HG03442 (cell line): Measurements from ENCODE around the gene MACROD2.

ENCODE experiments used
- ATAC-seq: cut with Tn5 transposase; IDR thresholded peaks from one replicate; pipeline ENCODE4 v1.9.1; 2021; ENCODE audit warnings: mild to moderate bottlenecking, moderate library complexity; ENCODE audit not compliant: unreplicated experiment

MACROD2 gene

DNA sequence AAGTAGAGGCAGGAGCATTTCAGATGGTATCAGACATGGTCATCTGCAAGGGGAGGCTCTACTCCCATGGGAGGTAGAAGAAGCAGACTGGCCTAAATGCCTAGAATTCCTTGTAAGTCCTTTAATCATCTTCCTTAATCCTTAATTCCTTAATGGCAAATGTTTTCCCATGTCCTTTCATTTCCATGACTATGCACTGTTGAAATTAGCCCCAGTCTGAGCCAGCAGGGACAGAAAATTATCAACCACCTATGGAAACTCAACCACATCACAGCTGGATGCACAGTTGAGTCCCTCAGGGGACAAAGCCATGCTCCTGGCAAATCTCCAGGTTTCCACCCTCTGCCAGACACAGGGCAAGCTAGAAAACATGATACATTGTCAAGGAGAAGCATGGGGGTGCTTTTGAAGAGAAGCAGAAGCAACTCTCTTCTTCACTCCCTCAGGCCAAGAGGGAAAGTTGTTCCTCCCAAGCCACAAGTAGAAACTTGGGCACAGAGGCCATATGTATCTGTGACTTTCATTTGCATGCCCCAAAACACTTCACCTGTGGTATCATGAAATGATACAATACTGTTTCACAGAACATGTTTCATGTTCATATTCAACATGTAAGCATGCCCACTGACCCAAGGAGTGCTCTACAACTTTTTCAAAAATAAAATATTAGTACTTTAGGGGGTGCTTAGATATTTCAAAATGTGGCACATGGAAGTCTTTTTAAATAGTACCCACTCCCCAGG, 1894.4 kb downstream of the MACROD2 start:
- ATAC-seq = no peak

DNA sequence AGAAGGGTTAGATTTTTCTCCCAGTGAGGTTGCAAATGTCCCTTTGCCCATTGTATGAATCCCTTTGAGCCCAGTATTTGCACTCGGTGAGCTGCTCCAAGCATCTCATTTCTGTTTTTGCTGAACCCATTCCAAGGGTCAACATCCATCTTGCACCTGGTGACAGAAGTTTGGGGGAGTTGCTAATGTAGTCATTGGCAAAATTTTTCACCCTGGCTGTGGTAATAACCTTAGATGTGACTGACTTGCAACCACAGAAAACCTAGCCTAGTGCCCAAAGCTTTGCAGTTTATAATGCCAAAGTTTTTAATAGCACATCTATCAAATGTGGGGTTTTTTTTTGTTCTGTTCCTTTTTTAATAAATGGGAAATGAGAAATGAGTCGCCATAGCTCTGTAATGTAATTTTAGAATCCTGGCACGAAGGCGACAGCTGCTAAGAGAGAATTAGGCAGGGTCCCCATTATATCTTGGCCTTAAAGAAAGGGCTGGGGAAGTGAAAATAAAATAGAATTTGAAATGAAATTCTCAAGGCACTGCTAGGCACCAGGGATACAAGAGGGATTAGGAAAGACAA, 1895.2 kb downstream of the MACROD2 start:
- no peak for ATAC-seq

DNA sequence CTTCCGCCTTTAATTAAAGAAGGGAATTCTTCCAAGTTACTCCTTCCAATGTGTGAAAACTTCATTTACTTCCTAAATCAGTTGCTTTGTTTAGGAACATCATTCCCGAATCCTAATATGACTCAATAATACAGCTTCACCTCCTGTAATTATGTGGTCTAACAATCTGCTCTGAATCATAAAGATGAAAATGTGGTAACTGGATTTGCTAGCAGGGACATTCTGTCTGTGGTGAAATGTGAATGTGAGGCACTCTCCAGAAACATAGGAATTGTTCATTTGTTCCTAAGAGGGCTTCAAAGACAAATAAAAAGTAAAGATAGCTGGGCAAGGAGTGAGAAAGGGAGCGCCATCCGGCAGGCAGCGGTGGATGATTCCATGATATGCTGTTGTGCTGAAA, 1899.8 kb downstream of the MACROD2 start:
- no peak for ATAC-seq

DNA sequence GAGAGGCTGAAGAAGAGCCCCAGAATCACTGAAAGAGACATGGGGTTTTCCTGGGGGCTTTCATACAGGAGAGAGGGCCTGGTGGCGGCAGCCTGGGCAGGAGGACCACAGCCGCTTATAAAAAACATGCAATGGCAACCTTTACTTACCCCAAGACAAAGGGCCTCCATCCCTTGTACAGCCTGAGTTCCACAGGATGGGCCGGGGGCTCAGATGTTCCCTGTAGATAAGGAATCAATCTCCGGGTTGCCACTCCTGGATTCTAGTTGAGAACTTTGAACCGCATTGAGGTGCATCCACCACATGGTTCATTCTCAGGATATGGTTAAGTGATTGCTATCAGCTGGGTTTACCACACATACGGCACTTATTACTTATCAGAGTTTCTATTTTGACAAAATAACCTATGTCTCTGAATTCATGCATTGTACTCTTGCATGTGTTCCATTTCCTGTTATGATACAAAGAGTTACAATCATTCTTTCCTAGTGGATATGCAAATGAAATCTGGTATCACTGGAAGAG, 1900.3 kb downstream of the MACROD2 start:
- peak; percentile 94 for ATAC-seq

DNA sequence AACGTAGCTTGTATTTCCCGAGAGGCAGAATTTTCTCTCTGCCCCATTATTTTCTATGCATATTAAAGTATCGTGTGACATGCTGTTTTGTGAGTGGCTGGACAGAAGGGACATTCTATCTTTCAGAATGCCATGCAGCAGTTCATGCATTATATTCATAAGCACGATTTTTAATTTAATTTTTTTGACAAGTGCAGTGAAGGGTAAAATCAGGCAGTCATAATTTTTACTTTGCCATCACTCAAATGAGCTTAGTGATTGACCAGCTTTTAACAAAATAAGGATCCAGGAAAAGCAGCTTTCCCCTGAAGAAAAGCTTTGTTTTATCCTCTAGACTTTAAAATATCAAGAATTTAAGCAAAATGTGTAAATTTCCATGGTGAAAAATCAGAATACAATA, 1904.7 kb downstream of the MACROD2 start:
- ATAC-seq = no peak

DNA sequence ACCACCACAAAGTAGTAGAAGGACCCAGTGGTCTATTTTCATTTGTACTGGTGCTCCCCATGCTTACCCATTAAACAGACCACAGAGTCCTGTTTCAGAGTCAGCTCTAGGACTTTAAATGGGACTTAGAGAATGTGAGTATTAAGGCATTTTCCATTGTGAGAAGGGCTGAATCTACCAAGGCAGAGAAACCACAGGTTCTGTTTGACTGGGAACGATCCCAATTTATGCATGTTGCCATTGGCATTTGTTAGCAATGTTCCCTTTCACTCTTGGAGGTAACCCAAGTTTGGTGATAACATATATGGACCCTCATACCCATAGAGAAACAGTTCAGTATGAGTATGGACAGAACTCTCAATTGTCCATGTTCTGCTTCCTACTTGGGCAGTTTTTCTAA, 1905.1 kb downstream of the MACROD2 start:
- ATAC-seq = no peak

DNA sequence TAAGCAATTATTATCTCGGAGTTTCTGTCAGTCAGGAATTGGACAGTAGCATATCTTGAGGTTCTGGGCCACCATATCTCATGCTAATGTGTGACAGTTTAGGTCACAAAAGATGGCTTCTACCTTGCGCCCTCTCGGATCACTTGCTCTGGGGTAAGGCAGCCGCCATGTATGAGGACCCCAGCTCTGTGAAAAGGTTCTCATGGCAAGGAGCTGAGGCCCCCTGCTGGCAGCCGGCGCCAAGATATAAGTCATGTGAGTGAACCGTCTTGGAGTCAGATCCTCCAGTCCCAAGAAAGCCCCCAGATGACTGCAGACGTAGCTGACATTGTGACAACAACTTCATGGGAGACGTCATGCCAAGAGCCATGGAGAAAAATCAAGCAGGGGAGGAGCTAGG, 1907.2 kb downstream of the MACROD2 start:
- no peak for ATAC-seq

DNA sequence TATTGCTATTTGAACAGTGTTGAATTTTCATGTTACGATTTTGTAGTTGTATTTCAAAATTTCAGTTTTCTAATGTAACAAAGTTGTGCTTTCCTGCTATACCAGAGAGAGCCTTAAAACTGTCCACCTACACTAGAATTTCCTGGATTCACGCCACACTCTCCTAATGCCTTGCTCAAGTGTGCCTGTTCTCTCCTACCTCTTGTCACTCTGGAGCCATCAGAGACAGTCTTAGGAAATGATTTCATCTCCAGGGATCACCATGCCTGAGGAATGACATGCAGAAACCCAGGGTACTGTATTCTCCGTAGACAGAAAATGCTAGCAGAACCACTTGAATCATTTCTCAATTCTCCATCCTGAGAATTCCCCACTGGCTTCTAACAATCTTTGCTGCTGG, 1910.3 kb downstream of the MACROD2 start:
- ATAC-seq = no peak

DNA sequence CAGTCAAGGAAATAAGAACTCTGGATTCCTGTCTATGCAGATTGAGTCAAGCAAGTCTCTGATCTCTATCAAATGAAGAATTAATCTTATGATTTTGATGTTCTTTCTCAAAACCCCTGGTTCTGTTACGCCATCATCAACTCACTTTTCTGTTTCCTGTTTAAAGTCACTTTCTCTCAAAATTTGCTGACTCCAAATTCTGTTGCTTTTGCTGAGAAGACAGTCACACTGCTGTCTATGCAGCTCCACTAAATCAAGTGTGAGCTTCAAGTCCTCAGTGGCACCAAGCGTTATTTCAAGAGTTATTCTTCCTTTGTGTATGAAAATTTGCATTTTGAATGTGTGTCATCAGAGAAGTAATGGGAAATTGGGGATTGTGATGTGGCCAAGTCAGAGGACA, 1914.7 kb downstream of the MACROD2 start:
- ATAC-seq = no peak

DNA sequence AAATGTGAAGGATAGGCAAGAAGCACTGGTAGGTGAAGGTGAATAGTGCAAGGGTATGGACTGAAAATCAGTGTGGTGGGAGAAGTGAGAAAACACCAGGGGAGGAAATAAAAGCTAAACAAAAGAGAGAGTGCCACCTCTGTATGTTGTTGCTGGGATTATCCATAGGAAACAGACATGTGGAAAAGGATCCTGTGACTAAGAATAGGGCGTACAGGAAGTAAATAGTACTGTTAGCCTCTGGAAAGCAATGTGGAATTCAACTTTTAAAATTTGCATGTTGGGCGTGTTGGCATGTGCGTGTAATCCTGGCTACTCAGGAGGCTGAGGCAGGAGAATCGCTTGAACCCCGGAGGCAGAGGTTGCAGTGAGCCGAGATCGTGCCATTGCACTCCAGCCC, 1916.3 kb downstream of the MACROD2 start:
- no peak for ATAC-seq

DNA sequence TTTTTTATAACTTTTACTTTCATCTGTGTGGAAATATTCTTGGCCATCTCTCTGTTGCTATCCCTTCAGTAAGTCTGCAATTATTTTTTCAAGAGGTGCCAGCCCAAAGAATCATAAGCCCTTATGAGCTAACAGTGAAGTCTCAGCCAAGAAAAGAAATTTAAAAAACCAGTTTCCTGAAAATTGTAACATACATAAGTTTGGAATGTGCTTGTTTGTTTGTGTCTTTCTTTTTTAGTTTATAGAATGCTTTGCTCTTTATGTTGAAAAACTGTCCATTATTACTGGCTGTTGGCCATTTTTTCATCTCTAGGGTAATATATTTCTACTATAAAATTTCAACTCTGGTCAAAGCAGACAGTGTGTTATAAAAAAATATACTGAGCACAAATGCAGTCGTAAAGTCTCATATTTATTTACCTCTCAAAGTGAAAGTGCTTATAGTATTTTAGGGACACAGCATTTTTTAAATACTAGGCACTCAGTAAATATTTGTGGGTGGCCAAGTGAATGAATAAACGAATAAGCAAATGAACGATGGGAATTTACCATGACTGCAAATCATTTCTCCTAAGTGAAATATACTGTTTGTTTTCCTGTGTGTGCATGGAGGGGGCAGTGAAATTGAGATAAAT, 1918.2 kb downstream of the MACROD2 start:
- ATAC-seq = no peak

DNA sequence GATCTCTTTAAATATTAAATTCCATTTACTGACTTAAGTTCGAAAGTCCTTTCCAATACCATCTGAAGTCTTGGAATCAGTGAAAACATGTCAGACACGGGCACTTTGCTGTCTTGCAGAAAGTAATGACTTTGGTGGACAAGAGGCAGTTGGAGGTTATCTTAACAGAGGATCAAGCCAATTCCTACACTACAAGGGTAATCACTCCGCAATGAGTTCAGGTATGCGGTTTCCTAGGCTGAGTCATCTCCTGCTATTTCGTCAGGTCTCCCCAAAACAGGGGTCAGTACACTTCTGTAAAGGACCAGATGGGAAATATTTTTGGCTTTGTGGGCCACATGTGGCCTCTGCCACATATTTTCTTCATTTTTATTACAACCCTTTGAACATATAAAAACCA, 1921.3 kb downstream of the MACROD2 start:
- no peak for ATAC-seq

DNA sequence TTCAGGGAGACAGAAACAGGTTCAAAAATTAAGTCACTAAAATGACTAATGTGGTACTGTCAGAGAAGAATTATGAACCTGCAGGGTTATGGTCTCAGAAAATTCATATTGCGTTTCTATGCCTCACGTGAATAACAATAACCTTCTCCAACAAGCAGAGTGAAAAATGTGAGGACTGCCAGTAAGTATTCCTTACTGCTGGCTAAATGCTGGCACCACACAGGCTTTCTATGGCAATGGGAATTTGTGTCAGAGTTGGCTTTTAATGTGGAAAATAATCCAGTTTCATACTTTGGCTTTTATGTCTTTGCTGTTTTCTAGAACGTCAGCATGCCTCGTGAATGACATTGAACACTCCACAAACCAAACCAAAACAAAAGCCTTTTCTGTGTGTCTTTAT, 1922.0 kb downstream of the MACROD2 start:
- no peak for ATAC-seq

DNA sequence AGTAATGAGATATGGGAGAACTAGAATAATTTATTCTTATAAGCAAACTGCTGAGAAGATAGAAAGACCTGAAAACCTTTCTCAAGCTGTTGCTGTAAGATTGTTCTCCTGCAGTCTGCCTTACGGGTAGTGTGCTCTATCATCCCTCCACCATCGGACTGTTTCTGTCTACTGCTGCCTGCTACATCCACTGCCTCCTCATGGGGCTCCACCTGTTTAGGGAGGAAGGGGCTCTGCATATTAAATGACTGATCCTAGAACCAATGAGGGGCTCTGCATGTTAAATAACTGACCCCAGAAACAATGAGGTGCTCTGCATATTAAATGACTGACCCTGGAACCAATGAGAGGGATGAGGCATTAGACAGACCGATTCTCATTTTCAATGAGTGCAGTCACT, 1923.3 kb downstream of the MACROD2 start:
- no peak for ATAC-seq

DNA sequence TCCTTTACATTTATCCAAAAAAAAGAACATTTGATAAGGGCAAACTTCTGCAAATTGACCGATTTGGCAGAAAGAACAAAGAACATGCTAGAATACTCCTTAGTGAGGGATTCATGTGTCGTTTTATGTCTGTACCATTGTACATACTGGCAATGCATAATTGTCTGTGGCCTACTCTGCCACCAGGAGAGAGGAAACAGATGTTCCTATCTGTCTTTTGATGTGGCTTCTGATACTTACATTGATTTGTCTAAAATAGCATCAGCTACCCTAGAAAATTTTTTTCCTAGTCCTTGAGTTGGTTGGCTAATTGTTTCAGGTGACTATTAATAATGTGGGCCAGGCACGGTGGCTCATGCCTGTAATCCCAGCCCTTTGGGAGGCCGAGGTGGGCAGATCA, 1923.8 kb downstream of the MACROD2 start:
- no peak for ATAC-seq

DNA sequence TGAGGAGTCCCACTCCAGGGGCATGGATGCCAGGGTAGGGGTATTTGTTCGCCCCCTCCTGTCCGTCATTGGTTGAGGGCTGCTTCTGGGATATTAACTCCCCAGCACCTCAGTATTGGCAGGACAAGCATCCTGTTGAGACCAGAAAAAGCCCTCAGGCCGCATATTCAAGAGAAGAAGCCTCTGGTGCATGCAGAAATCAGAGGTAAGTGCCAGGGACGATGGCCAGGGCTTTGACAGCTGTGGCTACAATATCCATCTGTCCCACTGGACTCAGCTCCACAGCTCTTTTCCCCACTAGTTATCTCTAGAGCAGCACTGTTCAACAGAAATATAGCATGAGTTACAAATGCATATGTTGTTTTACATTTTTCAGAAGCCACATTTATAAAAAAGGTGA, 1926.6 kb downstream of the MACROD2 start:
- no peak for ATAC-seq

DNA sequence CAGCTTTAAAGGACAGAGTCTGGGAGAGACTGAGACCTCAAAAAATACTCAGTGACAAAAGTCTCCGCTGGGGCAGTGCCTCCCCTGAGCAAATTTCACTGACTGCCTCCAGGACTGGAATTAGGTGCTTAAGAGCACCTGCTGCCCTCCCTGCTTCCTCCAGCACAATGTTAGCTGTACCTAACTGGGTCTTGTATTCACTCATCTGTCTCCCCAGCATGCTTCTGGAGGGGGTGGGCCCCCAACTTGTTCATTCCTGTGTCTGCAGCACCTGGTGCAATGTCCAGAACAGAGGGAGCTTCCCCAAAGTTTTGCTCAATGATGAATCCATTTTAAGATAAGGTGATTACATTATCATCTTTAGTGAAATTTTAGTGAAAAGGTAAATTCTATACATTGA, 1927.2 kb downstream of the MACROD2 start:
- peak; percentile 32 for ATAC-seq

DNA sequence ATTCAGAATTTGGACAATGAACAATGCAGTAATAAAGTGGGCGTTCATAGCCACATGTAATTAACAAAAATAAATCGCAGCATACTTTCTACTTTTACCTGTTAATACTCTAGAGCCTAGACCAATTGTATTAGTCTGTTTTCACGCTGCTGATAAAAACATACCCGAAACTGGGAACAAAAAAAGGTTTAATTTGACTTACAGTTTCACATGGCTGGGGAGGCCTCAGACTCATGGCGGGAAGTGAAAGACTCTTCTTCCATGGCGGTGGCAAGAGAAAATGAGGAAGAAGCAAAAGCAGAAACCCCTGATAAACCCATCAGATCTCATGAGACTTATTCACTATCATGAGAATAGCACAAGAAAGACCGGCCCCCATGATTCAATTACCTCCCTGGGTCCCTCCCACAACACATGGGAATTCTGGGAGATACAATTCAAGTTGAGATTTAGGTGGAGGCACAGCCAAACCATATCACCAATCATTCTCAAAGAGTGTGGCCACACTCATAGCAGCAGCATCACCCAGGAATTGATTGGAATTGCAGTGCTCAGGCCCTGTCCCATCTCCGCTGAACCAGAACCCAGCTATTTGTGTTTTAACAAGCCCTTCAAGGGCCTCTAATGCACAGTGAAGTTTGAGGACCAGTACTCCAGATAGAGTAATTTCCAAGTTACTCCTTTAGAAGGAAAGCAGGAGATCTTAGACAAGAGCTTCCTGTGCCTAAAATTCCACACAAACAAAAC, 1927.9 kb downstream of the MACROD2 start:
- peak; percentile 57 for ATAC-seq

DNA sequence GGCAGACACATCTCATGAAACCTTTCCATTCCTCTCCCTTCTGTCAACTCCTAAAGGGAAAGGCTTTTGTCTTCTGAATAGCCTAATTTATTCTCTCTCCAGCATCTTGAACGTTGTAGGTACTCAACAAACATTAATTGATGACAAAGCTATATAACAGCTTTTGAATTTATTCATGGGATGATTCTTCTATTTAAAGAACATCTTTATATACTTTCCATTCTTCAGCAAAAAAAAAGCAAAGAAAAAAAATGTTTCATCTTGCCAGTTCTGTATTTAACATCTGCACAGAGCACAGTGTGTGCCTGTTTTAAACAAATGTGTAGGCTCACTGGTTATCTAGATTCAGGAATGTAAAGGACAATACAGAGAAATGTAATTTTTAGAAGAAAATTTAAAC, 1929.2 kb downstream of the MACROD2 start:
- ATAC-seq = no peak

DNA sequence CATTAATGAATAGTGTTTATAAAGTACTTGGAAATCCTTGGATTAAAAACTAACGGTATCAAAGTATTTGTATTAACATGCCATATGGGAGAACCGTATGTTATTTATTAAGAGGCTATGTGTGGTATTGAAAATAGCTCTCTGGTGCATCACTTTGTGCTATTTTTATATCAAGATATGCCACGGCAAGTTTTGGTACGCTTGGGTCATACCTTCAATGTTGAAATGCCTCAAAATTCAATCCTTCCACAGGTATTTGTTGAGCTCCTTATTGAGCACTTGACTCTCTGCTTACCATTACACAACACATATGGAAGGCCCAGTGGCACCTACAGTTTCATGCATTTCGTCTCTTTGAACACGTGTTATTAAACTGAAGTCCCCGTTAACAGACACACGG, 1930.1 kb downstream of the MACROD2 start:
- no peak for ATAC-seq

DNA sequence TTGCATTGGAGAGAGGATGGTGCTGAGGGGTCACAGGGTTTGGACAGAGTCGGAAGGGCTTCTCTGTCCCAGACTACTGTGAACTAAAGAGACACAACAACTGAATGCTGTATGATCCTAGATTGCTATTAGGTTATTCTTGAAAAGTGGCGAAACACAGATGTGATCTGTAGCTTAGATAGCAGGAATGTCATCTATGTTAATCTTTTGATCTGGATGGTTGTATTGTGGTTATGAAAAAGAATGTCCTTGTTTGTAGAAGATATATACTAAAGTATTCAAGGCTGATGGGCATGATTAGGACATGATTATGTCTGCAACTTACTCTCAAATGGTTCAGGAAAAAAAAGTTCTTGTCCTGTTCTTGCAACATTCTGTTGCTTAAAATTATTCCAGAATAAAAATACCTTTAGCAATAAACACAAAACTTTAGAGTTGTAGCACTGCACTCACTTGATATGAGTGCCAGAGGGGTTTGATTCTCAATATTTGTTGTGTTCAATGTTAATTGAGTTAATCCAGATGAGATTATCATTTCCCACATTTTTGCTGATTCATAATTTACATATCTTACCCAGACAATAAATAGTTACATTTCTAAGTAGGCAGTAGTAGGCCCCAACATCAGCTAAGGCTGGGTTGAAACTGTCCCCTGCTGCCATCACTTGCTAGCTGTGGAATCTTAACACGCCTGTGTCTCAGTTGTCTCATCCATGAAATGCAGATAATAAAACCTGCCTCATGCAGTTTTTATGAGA, 1932.8 kb downstream of the MACROD2 start:
- no peak for ATAC-seq
